Osteoblast (primary cell): ENCODE data around the gene DDOST. TPM values are rescaled to one million over a fixed set of nuclear protein-coding genes. Genes with fewer than 3 reads are reported as not detected.
A peak's percentile ranks its signal among the peaks of the same experiment; 100 is the strongest.

Experiments used
- DNase-seq: peaks from one replicate; pipeline ENCODE4 v3.0.0; 2011; ENCODE audit warnings: low spot score, mixed read lengths; ENCODE audit not compliant: insufficient read length; ENCODE audit errors: missing footprints
- H2AFZ ChIP-seq: 2 replicates; pipeline ENCODE4 v1.6.0; 2011; ENCODE audit warnings: mild to moderate bottlenecking, low read length
- H3K27ac ChIP-seq: 2 replicates; pipeline ENCODE4 v1.5.1; 2011; ENCODE audit warnings: mild to moderate bottlenecking, low read depth, low read length, moderate library complexity
- H3K27me3 ChIP-seq: 2 replicates; pipeline ENCODE4 v1.6.0; 2012; ENCODE audit warnings: mild to moderate bottlenecking, control low read depth, inconsistent platforms, low read length, moderate library complexity; ENCODE audit not compliant: insufficient read depth
- H3K36me3 ChIP-seq: 2 replicates; pipeline ENCODE4 v1.5.1; 2011; ENCODE audit warnings: mild to moderate bottlenecking, low read length, control low read depth, moderate library complexity; ENCODE audit not compliant: insufficient read depth
- H3K4me1 ChIP-seq: 2 replicates; pipeline ENCODE4 v1.5.1; 2011; ENCODE audit warnings: mild to moderate bottlenecking, low read length, control low read depth, moderate library complexity; ENCODE audit not compliant: insufficient read depth
- H3K4me2 ChIP-seq: 2 replicates; pipeline ENCODE4 v1.6.0; 2011; ENCODE audit warnings: mild to moderate bottlenecking, low read length; ENCODE audit not compliant: insufficient read depth
- H3K4me3 ChIP-seq: fragments of 200-600 bp; sonication (generic); 3 replicates; pipeline ENCODE4 v1.5.1; 2012; ENCODE audit warnings: mild to moderate bottlenecking, low read length, inconsistent platforms; ENCODE audit not compliant: insufficient read depth
- H3K79me2 ChIP-seq: 2 replicates; pipeline ENCODE4 v1.6.0; 2012; ENCODE audit warnings: mild to moderate bottlenecking, low read length, control low read depth, inconsistent platforms; ENCODE audit not compliant: insufficient read depth
- H3K9me3 ChIP-seq: 2 replicates; pipeline ENCODE4 v1.5.1; 2011; ENCODE audit warnings: low read depth, low read length, control low read depth
- H4K20me1 ChIP-seq: 2 replicates; pipeline ENCODE4 v1.6.0; 2012; ENCODE audit warnings: mild to moderate bottlenecking, low read length, control low read depth; ENCODE audit not compliant: insufficient read depth
- CTCF ChIP-seq: IDR thresholded peaks from 2 replicates; pipeline ENCODE4 v1.5.1; 2011; ENCODE audit warnings: mild to moderate bottlenecking, low read depth, low read length, moderate library complexity; ENCODE audit errors: extremely low read depth
- total RNA-seq: library from RNA; depleted of rRNA; stranded (reverse); fragments of >200 nt; gene quantifications from 2 replicates; pipeline ENCODE4 v1.2.3, GENCODE V29; 2012

The DDOST gene
- total RNA-seq, 1 donor = 291 TPM

DNA sequence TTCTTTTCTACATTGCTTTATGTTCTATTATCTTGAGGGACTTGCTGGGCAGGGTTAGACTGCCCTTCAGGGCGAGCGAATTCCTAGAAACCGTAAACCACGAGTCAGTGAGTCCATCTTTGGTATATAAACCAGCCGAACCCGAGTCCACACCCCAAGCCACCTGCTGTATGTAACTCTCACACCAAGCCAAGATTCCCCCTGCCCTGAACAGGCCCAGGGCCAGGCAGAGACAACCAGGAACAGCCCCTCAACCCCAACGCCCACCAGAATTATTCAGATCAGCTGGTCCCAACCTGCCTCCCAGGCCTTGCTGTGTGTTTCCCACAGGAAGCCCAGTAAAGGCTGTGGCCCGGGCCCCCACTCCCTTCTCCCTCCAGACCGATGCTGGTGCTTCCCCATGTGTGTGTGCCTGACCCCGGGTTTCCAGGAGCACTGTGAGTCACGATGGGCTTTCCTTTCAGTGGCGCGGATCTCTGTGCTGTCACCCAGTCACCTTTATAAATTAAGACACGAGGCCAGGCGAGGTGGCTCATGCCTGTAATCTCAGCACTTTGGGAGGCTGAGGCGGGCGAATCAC is 39.6 kb upstream of the DDOST start:
- H3K27ac ChIP-seq = no peak overlapping the region
- no peak overlapping the region for H3K4me2 ChIP-seq
- no peaks in the 10 kb centered on the region for H3K27me3 ChIP-seq
- no peak overlapping the region for H2AFZ ChIP-seq
- H3K4me3 ChIP-seq = no peak overlapping the region
- no peaks in the 10 kb centered on the region for H3K36me3 ChIP-seq
- no peaks in the 10 kb centered on the region for H3K9me3 ChIP-seq
- H4K20me1 ChIP-seq = no peaks in the 10 kb centered on the region
- no peaks in the 10 kb centered on the region for H3K79me2 ChIP-seq
- no peak for TF ChIP-seq CTCF
- peaks cover 17% of the 10 kb centered on the region for H3K4me1 ChIP-seq
- DNase-seq = peak; percentile 48

DNA sequence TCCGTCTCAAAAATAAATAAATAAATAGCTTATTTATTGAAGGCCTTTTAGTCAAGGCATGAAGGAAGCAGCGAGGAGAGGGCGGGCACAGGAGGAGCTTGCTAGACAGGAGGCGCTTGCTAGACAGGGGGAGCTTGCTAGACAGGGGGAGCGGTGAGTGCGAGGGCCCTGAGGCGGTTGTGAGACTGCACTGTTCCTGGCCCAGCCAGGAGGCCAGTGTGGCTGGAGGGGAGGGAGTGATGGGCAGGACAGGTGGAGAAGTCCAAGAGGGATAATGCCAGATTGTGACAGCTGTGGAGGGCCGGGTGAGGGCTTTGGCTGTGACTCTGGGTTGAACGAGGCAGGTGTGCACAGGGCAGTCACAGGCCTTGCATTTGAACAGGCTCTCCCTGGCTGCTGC is 38.4 kb upstream of the DDOST start:
- Histone ChIP-seq H3K27ac (no peak overlapping the region), H3K79me2 (no peaks in the 10 kb centered on the region)
- peak; percentile 88 for DNase-seq

GRCh38 chr1:20698195-20698910 is 37.2 kb upstream of the DDOST start:
- Histone ChIP-seq H3K27ac (no peak overlapping the region), H2AFZ (no peak overlapping the region), H3K4me3 (no peak overlapping the region), H3K79me2 (no peaks in the 10 kb centered on the region), H3K9me3 (no peaks in the 10 kb centered on the region), H3K27me3 (no peaks in the 10 kb centered on the region), H3K4me1 (peaks cover 17% of the 10 kb centered on the region), H4K20me1 (no peaks in the 10 kb centered on the region), H3K36me3 (no peaks in the 10 kb centered on the region), H3K4me2 (peak overlapping the region; percentile 42)
- TF ChIP-seq CTCF = no peak
- peak; percentile 95 for DNase-seq

More for the DNA sequence above, 38.4 kb upstream of the DDOST start:
- no peaks in the 10 kb centered on the region for H3K36me3 ChIP-seq
- peaks cover 17% of the 10 kb centered on the region for H3K4me1 ChIP-seq
- no peaks in the 10 kb centered on the region for H3K27me3 ChIP-seq
- H3K9me3 ChIP-seq = no peaks in the 10 kb centered on the region
- H3K4me2 ChIP-seq = no peak overlapping the region
- no peak overlapping the region for H2AFZ ChIP-seq
- TF ChIP-seq CTCF = no peak
- no peaks in the 10 kb centered on the region for H4K20me1 ChIP-seq
- no peak overlapping the region for H3K4me3 ChIP-seq

- Histone ChIP-seq H3K27me3 (no peaks in the 10 kb centered on the region), H3K36me3 (no peaks in the 10 kb centered on the region), H4K20me1 (no peaks in the 10 kb centered on the region), H3K4me1 (peaks cover 17% of the 10 kb centered on the region), H3K79me2 (no peaks in the 10 kb centered on the region), H3K4me2 (peak overlapping the region; percentile 96), H3K27ac (no peak overlapping the region), H3K9me3 (no peaks in the 10 kb centered on the region), H2AFZ (no peak overlapping the region), H3K4me3 (no peak overlapping the region)
- peak; percentile 68 for DNase-seq
- no peak for TF ChIP-seq CTCF
Measured at GRCh38 chr1:20697563-20697962, 36.4 kb upstream of the DDOST start.
